Fibroblast of the aortic adventitia (primary cell): ENCODE results near the gene TLR6. TPM values are rescaled to one million over a fixed set of nuclear protein-coding genes. Genes with fewer than 3 reads are reported as not detected.
"Not testable (repeated sequence)": the region's sequence is repeated elsewhere in the genome, so short reads cannot be mapped to it uniquely, and the experiment has no call there.

Source experiments
- DNase-seq: peaks from one replicate; pipeline ENCODE4 v3.0.0-alpha.2; 2010; ENCODE audit warnings: low read depth
- H3K4me3 ChIP-seq: 2 replicates; pipeline ENCODE4 v1.5.1; 2011; ENCODE audit warnings: low read depth, mild to moderate bottlenecking, control low read depth, low read length, moderate library complexity
- CTCF ChIP-seq: IDR thresholded peaks from 2 replicates; pipeline ENCODE4 v1.5.1; 2011; ENCODE audit warnings: mild to moderate bottlenecking, low read length, control low read depth, inconsistent platforms; ENCODE audit not compliant: insufficient read depth
- total RNA-seq: library from RNA; depleted of rRNA; stranded (reverse); fragments of >200 nt; gene quantifications from 2 replicates; pipeline ENCODE4 v1.2.3, GENCODE V29; 2012; ENCODE audit warnings: low replicate concordance

TLR6 gene
- total RNA-seq, 1 donor: 5.0 TPM

- no peak overlapping the region for H3K4me3 ChIP-seq
- DNase-seq: no peak
- TF ChIP-seq CTCF: no peak
These were observed 36.1 kb downstream of the TLR6 start for GRCh38 chr4:38820329-38821061.

- H3K4me3 ChIP-seq: no peak overlapping the region
- TF ChIP-seq CTCF: no peak
- no peak for DNase-seq
These were observed 37.0 kb downstream of the TLR6 start for GRCh38 chr4:38819569-38819968.

GRCh38 chr4:38818441-38818976 is 38.1 kb downstream of the TLR6 start:
- no peak overlapping the region for H3K4me3 ChIP-seq
- DNase-seq: no peak
- TF ChIP-seq CTCF: no peak

- no peak for TF ChIP-seq CTCF
- DNase-seq: no peak
- H3K4me3 ChIP-seq: no peak overlapping the region
These were observed 40.5 kb downstream of the TLR6 start for GRCh38 chr4:38815885-38816782.

- no peak overlapping the region for H3K4me3 ChIP-seq
- TF ChIP-seq CTCF: no peak
- DNase-seq: no peak
These were observed 42.2 kb downstream of the TLR6 start for GRCh38 chr4:38814386-38814785.

- H3K4me3 ChIP-seq: no peak overlapping the region
- DNase-seq: no peak
- no peak for TF ChIP-seq CTCF
These were observed 45.3 kb downstream of the TLR6 start for GRCh38 chr4:38811297-38811696.

- H3K4me3 ChIP-seq, DNase-seq: not testable (repeated sequence)
These were observed 49.2 kb downstream of the TLR6 start for GRCh38 chr4:38807462-38807861.

GRCh38 chr4:38806251-38806650 is 50.4 kb downstream of the TLR6 start:
- DNase-seq, H3K4me3 ChIP-seq: not testable (repeated sequence)
